ENCODE results near the gene GABPB1.

Gene GABPB1

GRCh38 chr15:50341616-50342136, 13.3 kb downstream of the GABPB1 start:
- no peak for DNase-seq

- DNase-seq, result peak; percentile 46
Observed at GRCh38 chr15:50340416-50340815, 14.6 kb downstream of the GABPB1 start.

- DNase-seq, result no peak
Observed at GRCh38 chr15:50339717-50340116, 15.3 kb downstream of the GABPB1 start.

DNA sequence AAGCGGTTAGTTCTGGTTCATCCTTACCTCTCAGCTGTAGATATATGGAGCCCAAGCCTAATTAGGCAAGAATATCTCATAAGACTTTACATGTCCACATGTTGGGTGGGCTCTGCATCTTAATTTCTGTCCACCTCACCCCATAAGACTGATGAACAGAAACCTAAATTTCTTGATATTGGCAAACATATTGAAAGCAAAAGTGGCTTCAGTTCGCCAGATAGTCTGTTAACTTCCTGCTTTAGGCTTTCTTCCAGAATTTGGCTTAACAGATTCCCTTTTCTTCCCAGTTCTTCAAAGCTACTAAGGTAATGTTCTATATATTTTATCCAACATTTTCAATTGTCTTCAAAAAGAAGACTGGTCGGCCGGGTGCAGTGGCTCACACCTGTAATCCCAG, 19.7 kb downstream of the GABPB1 start:
- DNase-seq, result no peak

DNA sequence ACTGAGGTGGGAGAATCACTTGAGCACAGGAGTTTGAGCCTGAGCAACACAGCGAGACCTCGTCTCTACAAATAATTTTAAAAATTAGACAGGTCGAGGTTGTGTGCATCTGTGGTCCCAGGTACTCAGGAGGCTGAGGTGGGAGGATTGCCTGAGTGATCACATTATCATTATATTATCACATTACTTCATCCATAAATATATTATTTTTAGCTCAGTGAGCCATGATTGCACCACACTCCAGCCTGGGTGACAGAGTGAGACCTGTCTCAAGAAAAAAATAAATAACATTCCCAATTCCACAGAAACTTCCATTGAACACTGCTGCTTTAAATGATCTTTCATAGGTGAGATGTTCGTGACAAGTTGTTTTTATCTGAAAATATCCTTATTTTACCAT, 21.8 kb downstream of the GABPB1 start:
- DNase-seq, result no peak

DNA sequence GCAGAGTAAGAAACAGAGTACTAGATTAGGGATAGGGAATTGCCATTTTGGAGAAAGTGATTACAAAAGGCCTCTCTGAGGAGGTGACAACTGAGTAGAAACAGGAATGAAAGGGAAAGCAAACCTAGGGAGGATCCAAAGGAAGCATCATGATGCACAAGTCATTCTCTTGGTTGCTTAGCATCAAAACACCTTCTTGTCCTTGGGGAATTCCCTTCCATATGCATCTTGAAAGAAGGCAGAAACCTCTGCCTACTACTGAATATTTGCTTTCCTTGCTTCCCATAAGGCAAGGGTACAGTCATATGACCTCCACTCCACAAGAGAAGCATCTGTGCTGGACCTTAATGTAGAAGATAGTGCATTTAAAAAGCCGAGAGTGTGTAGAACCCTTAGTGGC, 24.1 kb downstream of the GABPB1 start:
- DNase-seq, result no peak

DNA sequence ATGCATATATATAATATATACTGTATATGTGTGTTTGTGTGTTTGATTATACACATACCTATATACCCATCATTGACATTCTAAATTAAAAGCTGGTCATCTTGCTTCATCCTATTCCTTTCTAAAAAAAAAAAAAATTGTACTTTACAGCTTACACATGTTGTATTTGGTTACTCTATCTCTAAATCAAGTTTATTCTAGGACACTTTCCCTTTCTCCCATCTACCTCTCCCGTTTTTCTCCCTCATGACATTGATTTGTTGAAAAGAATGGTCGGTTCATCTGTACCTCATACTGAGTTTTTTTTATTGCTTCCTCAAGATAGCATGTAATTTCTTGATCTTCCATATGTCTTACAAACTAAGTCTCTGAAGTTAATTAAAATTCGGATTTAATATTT, 26.9 kb downstream of the GABPB1 start:
- no peak for DNase-seq

DNA sequence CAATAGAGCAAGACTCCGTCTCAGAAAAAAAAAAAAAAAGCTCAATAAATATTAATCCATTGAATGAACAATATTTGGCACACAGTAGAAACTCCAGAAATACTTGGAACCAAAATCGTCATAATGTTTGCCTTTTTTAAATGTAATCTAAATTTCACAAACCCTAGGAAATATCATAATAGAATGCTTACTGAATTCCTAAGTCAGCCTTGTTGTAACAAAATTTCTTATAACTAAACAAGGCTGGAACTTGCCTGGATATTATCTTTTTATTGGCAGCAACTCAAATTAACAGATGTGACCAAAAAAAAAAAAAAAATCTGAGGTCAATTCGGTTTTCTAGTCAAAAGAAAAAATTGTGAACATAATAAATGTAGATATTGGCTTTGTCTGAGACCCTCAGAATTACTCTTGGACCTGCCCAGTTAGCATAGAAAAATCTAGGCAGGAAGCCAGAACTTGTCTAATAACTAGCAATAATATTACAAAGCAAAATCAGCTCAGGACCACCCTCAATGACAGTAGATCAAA, 33.3 kb downstream of the GABPB1 start:
- no peak for DNase-seq

GRCh38 chr15:50320504-50320903, 34.5 kb downstream of the GABPB1 start:
- DNase-seq, result no peak

- no peak for DNase-seq
Observed at GRCh38 chr15:50318697-50319096, 36.3 kb downstream of the GABPB1 start.

GRCh38 chr15:50315814-50316630, 39.0 kb downstream of the GABPB1 start:
- DNase-seq, result peak; percentile 3

DNA sequence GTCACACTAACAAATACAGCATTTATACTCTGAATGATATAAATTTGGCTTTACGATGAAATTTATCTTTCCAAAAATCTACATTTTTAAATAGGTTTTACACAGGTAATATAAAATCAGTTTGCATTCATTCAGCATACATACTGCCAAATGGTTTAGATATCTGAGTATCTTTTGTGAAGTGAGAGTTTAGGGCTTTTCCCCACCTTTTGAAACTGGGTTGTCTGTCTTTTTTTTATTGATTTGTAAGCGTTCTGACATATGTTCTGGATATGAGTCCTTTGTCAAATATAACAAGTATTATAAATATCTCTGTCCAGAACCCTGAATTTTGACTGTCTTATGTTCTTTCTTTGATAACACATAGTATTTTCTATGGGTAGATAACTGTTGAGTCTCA, 42.4 kb downstream of the GABPB1 start:
- DNase-seq, result no peak

GRCh38 chr15:50307799-50308198, 47.2 kb downstream of the GABPB1 start:
- no peak for DNase-seq

GRCh38 chr15:50304836-50305235, 50.2 kb downstream of the GABPB1 start:
- DNase-seq, result no peak

DNA sequence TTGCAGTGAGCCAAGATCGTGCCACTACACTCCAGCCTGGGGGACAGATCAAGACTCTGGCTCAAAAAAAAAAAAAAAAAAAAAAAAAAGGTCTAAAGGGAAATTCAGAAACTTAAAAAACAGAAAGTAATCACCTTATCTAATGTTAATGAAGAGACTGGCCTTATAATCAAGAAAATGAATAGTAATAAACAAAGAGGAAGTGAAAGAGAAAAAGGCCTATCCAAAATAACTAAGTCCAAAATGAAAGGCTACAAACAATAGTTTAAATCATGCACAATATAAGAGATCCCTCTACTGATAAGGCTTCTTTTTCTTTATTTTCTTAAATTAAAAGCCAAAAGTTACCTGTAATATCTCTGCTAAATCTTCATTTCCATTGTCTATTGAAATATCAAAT, 52.4 kb downstream of the GABPB1 start:
- DNase-seq, result no peak

DNA sequence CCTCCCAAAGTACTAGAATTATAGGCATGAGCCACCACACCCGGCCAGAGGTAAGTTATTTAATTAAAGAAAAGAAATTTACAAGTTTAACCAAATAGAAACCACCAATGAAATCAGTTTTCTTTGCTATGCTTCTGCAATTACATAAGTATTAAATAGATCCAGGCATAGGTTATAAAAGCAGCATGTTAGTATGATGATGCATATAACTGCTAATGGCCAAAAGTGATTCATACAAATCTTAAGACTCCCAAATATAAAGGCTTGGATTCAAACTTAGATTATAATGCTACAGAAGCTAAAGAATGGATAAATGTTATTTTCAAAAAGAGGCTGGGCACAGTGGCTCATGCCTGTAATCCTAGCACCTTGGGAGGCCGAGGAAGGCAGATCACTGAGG, 56.7 kb downstream of the GABPB1 start:
- DNase-seq, result no peak

GRCh38 chr15:50295966-50296365, 59.0 kb downstream of the GABPB1 start:
- DNase-seq, result no peak

DNA sequence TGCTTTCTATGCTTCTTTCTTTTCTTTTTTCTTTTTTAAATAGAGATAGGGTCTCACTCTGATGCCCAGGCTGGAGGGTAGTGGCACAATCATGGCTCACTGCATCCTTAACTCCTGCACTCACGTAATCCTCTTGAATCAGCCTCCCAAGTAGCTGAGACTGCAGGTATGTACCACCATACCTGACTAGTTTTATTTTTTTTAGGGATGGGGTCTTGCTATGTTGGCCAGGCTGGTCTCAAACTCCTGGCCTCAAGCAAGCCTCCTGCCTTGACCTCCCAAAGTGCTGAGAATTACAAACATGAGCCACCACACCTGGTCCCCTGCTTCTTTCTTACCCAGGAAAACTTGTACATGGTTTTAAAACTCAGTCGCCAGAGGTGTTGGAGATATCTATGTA, 65.2 kb downstream of the GABPB1 start:
- no peak for DNase-seq

GRCh38 chr15:50287324-50288116, 67.5 kb downstream of the GABPB1 start:
- no peak for DNase-seq

- no peak for DNase-seq
Observed at GRCh38 chr15:50281427-50281826, 73.6 kb downstream of the GABPB1 start.

DNA sequence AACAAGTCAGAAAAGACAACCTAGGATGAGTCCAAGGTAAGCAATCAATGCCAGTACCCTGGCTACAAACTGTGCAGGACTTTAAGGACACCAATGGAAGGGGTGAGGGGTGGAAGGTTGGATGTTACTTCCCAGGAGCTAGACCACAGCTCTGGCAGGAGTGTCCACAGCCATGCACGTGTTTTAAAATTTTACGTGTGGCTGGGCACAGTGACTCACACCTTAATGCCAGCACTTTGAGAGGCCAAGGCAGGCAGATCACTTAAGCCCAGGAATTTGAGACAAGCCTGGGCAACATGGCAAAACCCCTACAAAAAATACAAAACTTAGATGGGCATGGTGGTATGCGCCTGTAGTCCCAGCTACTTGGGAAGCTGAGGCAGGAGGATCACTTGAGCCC, 74.7 kb downstream of the GABPB1 start:
- no peak for DNase-seq

- no peak for DNase-seq
Observed at GRCh38 chr15:50278496-50278895, 76.5 kb downstream of the GABPB1 start.

DNA sequence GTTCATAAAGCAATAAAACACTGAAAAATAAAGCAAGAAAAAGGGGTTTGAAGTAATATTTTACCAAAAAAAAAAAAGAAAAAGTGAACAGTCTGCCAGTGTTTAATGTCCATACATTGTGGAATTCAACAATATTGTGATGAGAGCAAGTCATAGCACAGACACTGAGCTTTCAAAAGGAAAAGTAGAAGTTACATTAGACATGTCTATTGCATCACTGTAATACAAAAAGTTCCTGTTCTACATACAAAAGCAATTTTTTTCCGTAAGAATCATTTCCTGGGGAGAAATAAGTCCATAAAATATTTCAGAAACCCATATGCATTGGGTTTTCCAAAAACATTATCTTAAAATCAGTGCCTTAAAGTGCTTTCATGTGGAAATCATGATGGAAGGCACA, 77.6 kb downstream of the GABPB1 start:
- no peak for DNase-seq

GRCh38 chr15:50275908-50276307, 79.1 kb downstream of the GABPB1 start:
- DNase-seq, result no peak

All from SIG-M5 (cell line).